Uterus (tissue), 4 donors: ENCODE data around the gene ZNF536. TPM values are rescaled to one million over a fixed set of nuclear protein-coding genes. Genes with fewer than 3 reads are reported as not detected.

Experiments used
- DNase-seq, 2 donors: peaks; one replicate each; pipeline ENCODE4 v3.0.0-alpha.2; 2019 to 2020
- H3K27ac ChIP-seq, 2 donors: fragments of 200-600 bp; sonication (generic); 1 replicate in 1 of 2; 2 replicates in 1 of 2; pipeline ENCODE4 v1.5.1; 2016 to 2018
- H3K27me3 ChIP-seq, 2 donors: fragments of 200-600 bp; sonication (generic); one replicate each; pipeline ENCODE4 v1.5.1; 2018 to 2019; ENCODE audit warnings: control low read depth in 1 of 2
- H3K36me3 ChIP-seq, 2 donors: fragments of 200-600 bp; sonication (generic); one replicate each; pipeline ENCODE4 v1.5.1; 2019; ENCODE audit warnings: control low read depth in 1 of 2
- H3K4me1 ChIP-seq, 2 donors: fragments of 200-600 bp; sonication (generic); one replicate each; pipeline ENCODE4 v1.5.1; 2018 to 2019; ENCODE audit warnings: control low read depth in 1 of 2
- H3K4me3 ChIP-seq, 2 donors: fragments of 200-600 bp; sonication (generic); 1 replicate in 1 of 2; 2 replicates in 1 of 2; pipeline ENCODE4 v1.5.1; 2018 to 2019; ENCODE audit warnings: mild to moderate bottlenecking in 1 of 2
- H3K9me3 ChIP-seq, 2 donors: fragments of 200-600 bp; sonication (generic); one replicate each; pipeline ENCODE4 v1.5.1; 2019; ENCODE audit warnings: control low read depth in 1 of 2
- POLR2A ChIP-seq, 2 donors: fragments of 450-650 bp; IDR thresholded peaks; one replicate each; pipeline ENCODE4 v1.6.1; 2016; ENCODE audit warnings: antibody characterized with exemption in 2 of 2, mild to moderate bottlenecking in 1 of 2, moderate library complexity in 1 of 2
- intact Hi-C: fragments of 100-400 bp; cut with DNase I; formaldehyde crosslinking; loops from one replicate; pipeline ENCODE4 v1.15.1; 2023; ENCODE audit warnings: low total_unique reads
- total RNA-seq, 4 donors: library from RNA; depleted of rRNA in 3 of 4; stranded (reverse); fragments of >200 nt in 3 of 4; gene quantifications; one replicate each; pipeline versions ENCODE4 v1.1.0 to v1.2.4, GENCODE V29; 2014 to 2023
- TF ChIP-seq, protein P1 (sequence below), 4 experiments: fragments of 200-600 bp in 2 of 4; fragments of 450-650 bp in 2 of 4; sonication (generic) in 2 of 4; IDR thresholded peaks; one replicate each; pipeline ENCODE4 v1.5.1; 2016 to 2019; ENCODE audit warnings: antibody characterized with exemption in 4 of 4, mild to moderate bottlenecking in 2 of 4, moderate library complexity in 1 of 4
- donor health status: DM: yes; HTN: yes; CAD: no.

Gene ZNF536
- total RNA-seq, 4 donors from 2014 or later = 0.67 to 3.3 (median 2.8) TPM; not detected in 1

DNA sequence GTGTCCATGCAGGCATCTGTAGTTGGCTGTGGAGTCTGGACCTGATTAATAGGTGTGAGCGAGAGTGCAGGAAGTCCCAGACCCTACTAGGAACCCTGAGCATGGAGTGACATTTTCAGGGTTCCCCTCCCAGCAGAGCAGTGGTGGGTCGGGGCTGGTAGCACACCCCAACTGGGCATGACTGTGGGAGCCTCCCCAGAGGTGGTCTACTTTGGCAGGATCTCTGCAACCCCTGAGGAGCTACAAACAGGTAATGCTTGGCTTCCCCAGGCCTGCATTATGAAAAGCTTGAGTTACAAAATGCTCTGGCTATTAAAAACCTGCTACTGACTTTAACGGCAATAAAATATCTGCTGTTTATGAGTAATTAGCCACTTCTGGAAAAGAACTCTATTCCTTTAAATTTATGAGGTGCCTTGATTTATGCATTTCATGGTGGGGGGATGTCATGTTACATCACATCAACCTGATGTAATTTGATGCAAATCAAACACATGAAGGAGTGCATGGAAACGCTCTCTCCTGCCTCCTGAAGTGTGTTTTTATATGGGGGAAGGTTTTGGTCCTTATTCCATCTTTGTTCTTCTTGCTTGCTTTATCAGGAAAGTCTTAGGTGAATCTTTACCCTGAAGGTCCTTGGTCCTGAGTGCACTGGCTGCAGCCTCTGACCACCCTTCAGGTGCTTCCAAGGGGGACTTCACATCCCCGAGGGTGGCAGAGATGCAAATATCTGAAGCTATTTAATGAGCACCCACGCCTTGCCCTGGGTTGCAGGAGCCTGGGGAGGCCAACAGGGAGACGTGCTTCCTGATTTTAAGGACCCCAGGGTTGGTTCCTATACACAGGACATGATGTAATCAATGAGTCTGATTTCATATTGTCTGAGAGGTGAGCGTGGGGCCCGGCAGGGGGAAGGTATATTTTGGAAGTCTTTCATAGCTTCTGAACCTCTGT is 54.0 kb downstream of the ZNF536 start:
- TF ChIP-seq POLR2A (IDR thresholded peaks at IDR 0.05) = no peak
- TF ChIP-seq, protein P1, sequence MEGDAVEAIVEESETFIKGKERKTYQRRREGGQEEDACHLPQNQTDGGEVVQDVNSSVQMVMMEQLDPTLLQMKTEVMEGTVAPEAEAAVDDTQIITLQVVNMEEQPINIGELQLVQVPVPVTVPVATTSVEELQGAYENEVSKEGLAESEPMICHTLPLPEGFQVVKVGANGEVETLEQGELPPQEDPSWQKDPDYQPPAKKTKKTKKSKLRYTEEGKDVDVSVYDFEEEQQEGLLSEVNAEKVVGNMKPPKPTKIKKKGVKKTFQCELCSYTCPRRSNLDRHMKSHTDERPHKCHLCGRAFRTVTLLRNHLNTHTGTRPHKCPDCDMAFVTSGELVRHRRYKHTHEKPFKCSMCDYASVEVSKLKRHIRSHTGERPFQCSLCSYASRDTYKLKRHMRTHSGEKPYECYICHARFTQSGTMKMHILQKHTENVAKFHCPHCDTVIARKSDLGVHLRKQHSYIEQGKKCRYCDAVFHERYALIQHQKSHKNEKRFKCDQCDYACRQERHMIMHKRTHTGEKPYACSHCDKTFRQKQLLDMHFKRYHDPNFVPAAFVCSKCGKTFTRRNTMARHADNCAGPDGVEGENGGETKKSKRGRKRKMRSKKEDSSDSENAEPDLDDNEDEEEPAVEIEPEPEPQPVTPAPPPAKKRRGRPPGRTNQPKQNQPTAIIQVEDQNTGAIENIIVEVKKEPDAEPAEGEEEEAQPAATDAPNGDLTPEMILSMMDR (IDR thresholded peaks at IDR 0.05) = no peak
- Histone ChIP-seq H3K27ac (no peak overlapping the region), H3K4me3 (no peak overlapping the region), H3K9me3 (no peaks in the 10 kb centered on the region), H3K27me3 (no peaks in the 10 kb centered on the region), H3K4me1 (no peaks in the 10 kb centered on the region), H3K36me3 (no peaks in the 10 kb centered on the region)
- no peak for DNase-seq
- intact Hi-C loops = no loop called here

DNA sequence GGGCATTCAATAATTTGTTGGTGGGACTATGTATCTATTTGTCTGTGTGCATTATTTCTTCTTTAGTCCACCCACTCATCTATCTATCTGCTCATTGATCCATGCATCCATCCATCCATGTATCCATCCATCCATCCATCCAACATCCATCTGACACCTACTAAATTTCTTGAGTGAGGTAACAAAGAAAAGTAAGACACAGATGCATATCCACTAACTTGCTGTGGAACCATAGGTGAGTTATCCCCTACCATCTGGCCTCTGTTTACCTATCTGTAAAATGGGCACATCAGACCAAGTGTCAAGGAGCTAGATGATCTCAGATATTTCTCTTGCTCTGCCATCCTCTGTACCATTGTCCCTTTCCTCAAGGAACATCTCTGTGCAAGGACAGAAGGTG is 54.7 kb downstream of the ZNF536 start:
- no peak for DNase-seq
- intact Hi-C loops = no loop called here
- H3K4me3 ChIP-seq = no peak overlapping the region
- H3K36me3 ChIP-seq = no peaks in the 10 kb centered on the region
- H3K9me3 ChIP-seq = no peaks in the 10 kb centered on the region
- TF ChIP-seq POLR2A (IDR thresholded peaks at IDR 0.05) = no peak
- TF ChIP-seq, protein P1 (IDR thresholded peaks at IDR 0.05) = no peak
- H3K27me3 ChIP-seq = no peaks in the 10 kb centered on the region
- no peak overlapping the region for H3K27ac ChIP-seq
- no peaks in the 10 kb centered on the region for H3K4me1 ChIP-seq

DNA sequence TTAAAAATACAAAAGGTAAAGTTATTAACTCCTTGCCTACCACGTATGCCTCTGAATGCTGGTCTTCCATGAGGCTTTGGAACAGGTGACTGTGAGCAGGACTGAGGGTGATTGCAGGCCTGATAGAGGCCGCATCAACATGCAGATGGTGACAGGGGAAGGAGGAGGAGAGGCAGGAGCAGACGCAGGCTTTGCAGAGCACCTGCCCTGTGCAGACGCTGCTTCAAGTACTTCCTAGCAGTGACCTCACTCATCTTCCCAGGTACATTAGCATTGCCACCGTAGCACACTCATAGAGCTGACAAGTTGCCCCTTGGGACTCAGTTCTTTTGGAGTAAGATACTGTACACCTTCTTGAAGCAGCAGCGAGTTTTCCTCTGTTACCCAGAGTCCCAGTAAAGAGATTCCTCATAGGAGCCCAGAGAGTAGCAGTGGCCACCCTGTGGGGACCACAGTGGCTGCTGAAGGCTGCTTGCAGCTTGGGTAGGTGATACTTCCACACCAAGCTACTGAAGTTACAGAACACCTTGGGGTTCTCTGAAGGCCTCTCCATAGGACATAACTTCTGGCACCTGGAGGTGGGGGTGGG is 56.0 kb downstream of the ZNF536 start:
- no peaks in the 10 kb centered on the region for H3K27me3 ChIP-seq
- no peak overlapping the region for H3K27ac ChIP-seq
- TF ChIP-seq POLR2A (IDR thresholded peaks at IDR 0.05) = no peak
- TF ChIP-seq, protein P1 (IDR thresholded peaks at IDR 0.05) = no peak
- intact Hi-C loops = no loop called here
- H3K4me3 ChIP-seq = no peak overlapping the region
- H3K4me1 ChIP-seq = no peaks in the 10 kb centered on the region
- no peaks in the 10 kb centered on the region for H3K36me3 ChIP-seq
- no peak for DNase-seq
- no peaks in the 10 kb centered on the region for H3K9me3 ChIP-seq

DNA sequence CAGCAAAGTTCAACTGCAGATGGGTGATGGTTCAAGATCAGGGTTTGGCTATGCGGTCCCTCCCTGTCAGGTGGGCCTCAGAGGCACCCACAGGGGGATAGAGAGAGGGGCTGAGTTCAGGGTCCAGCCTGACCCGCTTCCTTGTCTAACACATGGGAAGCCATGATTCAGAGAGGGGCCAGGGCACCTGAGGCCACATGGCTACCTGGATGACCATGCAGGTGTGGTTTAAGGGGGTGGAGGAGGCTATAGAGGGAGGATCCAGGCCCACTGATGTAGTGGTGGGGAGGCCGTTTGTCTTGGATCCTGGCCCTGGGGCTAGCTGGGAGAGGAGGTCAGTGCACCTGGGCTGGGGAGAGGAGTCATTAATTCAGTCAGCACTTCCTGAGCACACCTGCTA is 56.7 kb downstream of the ZNF536 start:
- Histone ChIP-seq H3K9me3 (no peaks in the 10 kb centered on the region), H3K4me1 (no peaks in the 10 kb centered on the region), H3K27me3 (no peaks in the 10 kb centered on the region), H3K36me3 (no peaks in the 10 kb centered on the region), H3K4me3 (no peak overlapping the region), H3K27ac (no peak overlapping the region)
- DNase-seq = no peak
- intact Hi-C loops = no loop called here
- TF ChIP-seq POLR2A (IDR thresholded peaks at IDR 0.05) = no peak
- TF ChIP-seq, protein P1 (IDR thresholded peaks at IDR 0.05) = no peak

DNA sequence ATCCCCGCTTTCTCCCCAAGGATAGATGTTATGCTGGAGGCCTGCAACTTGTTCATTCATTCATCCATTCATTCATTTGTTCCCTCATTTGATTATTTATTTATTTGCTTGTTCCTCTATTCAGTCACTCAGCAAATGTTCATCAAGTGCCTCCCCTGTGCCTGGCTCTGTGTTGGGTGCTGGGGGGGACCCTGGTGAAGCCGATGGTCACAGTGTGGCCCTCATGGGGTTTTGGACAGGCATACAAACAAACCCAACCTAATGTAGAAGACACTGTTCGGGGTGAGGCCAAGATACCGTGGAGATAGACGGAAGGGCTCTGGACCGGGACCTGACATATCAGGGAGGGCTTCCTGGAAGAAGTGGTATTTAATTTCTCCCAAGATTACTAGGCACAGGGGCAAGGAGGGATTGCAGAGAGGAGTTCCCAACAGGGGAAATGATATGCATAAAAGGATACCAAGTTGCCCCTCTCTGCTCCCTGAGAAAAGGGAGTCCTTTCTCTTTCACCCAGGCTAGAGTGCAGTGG is 58.1 kb downstream of the ZNF536 start:
- no peak overlapping the region for H3K4me3 ChIP-seq
- no peak for TF ChIP-seq POLR2A (IDR thresholded peaks at IDR 0.05)
- TF ChIP-seq, protein P1 (IDR thresholded peaks at IDR 0.05) = no peak
- no peaks in the 10 kb centered on the region for H3K36me3 ChIP-seq
- H3K4me1 ChIP-seq = no peaks in the 10 kb centered on the region
- intact Hi-C loops = no loop called here
- no peaks in the 10 kb centered on the region for H3K9me3 ChIP-seq
- H3K27ac ChIP-seq = no peak overlapping the region
- H3K27me3 ChIP-seq = no peaks in the 10 kb centered on the region
- no peak for DNase-seq
